NCI-H1417 treated with DMSO at 0.1 percent for 48 hours (cell line): ENCODE measurements around the gene CRYZ.
"Not testable (repeated sequence)": the region's sequence is repeated elsewhere in the genome, so short reads cannot be mapped to it uniquely, and the experiment has no call there.

Experiments
- DNase-seq: peaks from one replicate; lab custom pipeline; 2025; lab: John Stamatoyannopoulos, UW

The CRYZ gene, protein sequence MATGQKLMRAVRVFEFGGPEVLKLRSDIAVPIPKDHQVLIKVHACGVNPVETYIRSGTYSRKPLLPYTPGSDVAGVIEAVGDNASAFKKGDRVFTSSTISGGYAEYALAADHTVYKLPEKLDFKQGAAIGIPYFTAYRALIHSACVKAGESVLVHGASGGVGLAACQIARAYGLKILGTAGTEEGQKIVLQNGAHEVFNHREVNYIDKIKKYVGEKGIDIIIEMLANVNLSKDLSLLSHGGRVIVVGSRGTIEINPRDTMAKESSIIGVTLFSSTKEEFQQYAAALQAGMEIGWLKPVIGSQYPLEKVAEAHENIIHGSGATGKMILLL

DNA sequence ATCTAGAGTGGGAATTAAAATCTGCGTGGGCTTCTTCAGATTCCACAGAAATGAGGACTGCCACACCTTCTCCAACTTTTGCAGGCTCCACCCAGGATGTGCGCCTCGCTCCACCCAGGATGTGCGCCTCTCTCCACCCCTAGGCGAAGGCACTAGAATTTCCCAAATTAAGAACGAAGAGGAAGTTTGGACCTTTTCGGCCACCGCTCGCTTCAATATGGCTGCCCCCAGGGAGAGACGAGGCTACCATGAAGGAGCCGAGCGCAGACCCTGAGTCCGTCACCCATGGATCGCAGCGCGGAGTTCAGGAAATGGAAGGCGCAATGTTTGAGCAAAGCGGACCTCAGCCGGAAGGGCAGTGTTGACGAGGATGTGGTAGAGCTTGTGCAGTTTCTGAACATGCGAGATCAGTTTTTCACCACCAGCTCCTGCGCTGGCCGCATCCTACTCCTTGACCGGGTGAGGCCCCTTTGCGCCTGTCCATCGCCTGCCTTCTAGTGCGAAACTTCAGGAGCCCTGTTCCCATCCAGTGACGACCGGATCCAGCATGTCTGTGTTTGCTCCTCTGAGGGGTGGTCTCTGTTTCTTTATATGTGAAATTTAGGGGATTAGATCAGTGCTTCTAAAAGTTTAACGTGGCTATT, at the start of gene CRYZ, which contains the start of gene TYW3:
Gene CRYZ, minus strand, starts transcription at position 91 of the 644 bp plus-strand sequence. CDS start 8,229 bp downstream, outside the sequence.
Gene TYW3, plus strand, starts transcription at position 193 of the 644 bp plus-strand sequence. Its CDS starts 93 bp downstream, at position 286.
- DNase-seq, result peak; percentile 71

DNA sequence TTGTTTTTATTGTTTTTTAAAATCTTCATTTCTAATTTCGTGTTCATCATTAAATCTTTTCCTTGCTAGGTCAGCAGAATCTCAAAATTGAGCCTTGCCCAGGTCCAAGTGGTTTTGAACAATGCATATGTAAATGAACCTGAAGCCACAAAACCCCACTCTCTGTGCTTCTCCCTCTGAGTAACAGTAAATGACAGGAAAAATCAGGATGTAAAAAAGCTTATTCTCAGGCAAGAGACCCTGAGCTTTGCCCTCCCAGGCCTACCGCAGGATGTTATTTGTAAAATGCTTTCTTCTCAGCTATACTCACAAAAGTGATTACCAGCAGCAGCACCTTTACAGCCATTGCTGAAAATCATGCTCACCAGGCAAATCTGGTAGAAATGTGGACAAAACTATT, 47.7 kb upstream of the CRYZ start:
- DNase-seq, result no peak

DNA sequence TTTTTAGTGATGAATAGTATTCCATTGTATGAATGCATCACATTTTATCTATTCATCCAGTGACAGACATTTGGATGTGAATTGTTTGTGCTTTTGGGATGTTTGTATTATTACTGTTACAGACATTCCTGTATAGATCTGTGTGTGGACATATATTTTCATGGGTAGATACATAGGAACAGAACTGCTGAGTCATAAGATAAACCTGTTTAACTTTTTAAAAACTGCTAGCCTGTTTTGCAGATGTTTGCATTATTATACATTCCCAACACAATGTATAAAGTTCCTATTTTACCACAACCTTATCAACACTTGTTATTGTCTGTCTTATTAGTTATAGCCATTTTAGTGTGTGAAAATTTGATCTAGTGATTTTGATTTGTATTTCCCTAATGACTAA, 46.9 kb upstream of the CRYZ start:
- DNase-seq, result no peak

DNA sequence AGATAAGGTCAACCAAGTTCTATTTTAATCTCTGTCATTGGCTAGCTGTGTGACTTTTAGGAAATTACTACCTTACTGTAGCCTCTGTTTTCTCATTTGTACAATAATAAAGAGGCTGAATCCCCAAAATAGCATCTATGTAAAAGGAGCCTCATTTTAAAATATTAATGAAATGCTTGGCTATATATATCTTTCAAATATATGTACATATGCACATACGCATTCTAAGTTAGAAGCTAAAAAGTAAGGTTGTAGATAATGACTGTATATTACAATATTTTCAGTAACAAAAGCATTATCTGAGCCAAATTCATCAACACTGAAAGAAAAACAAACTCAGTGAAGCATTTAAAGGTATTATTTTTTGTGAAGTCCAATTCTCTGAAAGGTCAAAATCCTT, 44.7 kb upstream of the CRYZ start:
- no peak for DNase-seq

DNA sequence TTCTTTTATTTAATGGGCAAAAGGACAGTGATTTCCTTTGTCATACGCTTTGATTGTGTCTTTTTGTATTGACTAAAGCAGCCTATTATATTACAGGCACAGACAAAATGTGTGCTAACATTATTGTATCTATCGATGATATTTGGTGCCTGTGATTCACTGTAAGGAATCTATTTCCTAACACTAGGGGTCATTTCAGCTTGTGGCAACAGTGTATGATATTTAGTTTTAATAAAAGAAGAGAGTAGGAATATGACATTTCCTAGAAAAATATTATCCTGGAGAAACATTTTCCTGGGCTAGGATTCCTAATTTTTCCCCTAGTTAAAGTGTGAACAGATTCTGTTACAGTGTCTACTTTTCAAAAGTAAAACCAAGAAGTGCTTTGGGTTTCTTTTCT, 42.9 kb upstream of the CRYZ start:
- no peak for DNase-seq

DNA sequence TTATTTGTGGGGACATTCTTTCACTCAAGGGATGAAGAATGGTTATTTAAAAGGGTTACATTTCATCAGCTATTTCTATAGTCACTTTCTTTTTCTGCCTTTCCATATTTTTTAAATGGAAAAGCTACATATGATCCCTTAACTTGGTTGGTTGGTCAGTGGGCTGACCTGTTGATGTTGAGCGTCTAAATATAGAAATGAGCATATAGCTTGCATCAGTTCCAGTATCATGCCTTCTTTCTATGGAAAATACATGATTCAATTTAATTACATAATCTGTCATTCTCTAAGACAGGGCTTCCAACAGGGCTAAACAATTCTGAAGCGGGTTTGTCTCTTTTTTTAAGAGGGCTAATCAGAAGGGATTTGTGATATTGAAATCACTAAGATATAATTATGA, 40.7 kb upstream of the CRYZ start:
- DNase-seq, result peak; percentile 19

DNA sequence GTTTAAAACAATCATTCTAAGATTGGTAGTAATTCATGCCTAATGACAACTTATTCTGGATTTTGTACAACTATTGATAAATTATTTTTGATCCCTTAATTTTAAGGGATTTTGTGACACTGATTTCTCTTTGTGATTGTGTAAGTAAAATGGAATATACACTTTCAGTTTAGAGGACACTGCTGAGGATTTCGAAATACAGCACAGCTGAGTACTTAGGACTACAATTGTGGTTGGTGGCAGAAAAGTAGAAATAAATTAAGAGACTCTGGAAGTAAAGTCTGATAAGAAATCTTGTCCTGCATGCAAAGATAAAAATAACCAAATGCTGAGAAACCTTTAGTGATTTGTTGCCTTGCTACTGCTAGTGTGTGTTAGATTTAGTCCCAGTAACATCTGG, 40.1 kb upstream of the CRYZ start:
- no peak for DNase-seq

DNA sequence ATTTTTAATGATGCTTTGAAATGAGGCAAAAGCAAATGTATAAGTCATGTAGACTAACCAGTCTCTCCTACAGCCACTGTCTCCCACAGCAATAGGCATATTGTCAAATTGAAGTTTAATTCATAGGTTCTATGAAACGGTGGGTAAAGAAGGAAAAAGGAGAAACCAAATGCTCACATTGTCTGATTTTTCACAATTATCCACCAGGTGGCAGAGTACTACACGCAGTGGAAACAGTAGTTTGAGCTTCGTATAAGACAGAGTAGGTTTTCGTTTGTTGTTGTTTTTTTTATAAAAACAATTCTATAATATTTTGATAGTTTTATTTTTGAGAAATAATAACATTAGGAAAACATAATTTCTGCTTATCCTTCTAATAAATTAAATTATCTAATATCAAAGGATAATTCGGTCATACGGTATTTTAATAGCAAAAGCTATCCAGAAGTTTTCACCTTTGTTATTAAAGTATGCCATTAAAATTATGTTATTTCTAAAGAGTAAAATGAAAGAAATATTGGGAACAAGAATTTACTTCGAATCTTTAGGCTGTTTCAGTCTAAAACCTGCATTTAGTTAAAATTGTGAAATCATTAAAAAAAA, 39.2 kb upstream of the CRYZ start:
- peak; percentile 42 for DNase-seq

DNA sequence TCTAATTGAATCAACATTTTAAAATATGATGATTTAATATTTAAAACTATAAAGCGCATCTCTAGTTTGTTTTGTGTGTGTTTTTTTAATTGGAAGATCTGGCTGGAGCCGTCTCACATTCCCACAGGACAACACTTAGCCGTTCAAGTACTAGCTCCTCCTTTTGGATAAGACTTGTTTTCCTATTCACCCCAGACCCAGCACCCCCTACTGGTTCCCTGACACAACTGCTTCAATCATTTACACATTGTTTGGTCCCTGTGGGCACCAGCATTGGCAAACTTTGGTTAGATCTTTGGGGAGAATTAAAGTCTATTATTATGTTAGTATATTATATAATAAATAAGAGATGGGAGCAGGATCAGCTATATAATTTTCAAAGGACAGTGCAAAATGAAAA, 34.6 kb upstream of the CRYZ start:
- DNase-seq, result no peak

DNA sequence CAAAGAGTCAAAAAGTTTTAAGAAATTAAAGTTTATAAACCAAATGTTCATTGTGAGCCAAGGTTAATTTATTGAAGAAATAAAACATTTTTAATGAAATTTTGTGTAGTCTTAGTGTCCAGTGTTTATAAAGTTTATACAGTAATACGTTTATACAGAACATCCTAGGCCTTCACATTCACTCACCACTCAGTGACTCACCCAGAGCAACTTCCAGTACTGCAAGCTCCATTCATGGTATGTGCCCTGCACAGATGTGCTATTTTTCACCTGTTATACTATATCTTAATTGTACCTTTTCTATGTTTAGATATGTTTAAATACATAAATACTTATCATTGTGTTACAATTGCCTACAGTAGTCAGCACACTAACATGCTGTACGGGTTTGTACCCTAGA, 33.7 kb upstream of the CRYZ start:
- DNase-seq, result no peak

DNA sequence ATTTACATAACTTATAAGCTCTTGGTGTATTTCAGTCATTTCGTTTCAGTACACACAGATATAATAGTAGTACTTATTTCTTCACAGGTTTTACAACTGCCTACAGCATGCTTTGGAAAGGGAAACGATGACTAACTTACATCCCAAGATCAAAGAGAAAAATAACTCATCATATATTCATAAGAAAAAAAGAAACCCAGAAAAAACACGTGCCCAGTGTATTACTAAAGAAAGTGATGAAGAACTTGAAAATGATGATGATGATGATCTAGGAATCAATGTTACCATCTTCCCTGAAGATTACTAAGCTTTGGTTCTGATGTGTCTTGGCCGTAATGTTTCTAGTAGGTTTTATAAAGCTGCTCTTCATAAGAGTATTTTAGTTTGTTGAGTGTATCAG, 31.0 kb upstream of the CRYZ start:
- no peak for DNase-seq

DNA sequence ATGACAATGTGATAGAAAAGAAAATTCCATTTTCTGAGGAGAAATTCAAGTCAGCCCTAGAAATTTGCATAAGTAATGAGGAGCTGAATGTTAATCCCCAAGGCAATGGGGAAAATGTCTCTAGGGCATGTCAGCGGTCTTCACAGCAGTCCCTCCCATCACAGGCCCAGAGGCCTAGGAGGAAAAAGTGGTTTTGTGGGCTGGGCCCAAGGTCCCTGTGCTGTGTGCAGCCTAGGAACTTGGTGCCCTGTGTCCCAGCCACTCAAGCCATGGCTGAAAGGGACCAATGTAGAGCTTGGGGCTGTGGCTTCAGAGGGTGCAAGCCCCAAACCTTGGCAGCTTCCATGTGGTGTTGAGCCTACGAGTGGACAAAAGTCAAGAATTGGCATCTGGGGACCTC, 23.8 kb upstream of the CRYZ start:
- DNase-seq, result not testable (repeated sequence)

DNA sequence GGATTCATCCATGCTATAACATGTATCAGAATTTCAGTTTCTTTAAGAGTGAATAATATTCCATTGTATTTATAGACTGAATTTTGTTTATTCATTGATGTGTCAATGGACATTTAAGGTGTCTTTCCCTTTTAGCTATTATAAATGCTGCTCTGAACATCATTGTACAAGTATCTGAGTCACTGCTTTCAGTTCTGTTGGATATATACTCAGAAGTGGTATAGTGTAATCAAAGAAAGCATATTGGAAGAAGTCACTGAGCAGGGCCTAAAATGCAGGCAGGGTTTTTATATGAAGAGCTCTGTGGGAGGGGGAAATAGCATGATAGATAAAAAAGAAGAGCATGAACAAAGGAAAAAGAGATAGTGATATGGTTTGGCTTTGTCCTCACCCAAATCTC, 22.6 kb upstream of the CRYZ start:
- DNase-seq, result no peak

DNA sequence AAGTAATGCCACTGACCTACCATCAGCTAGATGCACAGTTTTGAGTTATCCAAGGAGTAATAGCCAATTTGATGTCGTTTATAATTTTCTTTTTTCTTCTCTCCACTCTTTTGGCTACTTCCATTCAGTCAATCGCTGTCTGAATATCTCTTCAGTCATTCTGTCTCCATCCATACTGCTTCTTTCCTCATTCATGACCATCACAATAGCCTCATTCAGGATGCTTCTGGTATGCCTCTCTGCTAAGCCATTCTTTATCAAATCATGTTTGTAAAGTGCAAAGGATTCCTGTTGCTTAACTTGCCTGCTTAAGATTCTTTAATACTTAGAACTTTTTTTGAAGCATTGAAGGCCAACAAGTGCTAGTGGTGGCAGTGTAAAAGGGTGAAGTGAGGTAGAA, 20.3 kb upstream of the CRYZ start:
- no peak for DNase-seq

DNA sequence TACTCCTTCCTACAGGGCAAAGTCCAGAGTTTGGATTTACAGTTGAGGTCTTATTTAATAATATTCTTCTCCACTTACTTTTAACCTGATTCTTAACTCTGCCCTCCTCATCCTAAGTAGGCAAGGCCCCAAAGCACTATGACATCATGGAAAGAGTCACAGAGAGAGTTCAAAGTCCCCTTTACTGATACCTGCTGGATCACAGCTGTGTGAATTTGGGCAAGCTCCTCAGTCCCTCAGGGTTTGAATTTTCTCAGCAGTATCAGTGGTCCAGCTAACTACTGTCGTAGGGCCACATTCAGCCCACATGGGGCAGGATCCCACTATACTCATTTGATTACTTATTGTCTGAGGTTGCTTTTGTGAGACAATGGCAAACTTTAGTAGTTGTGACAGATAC, 16.1 kb upstream of the CRYZ start:
- no peak for DNase-seq

DNA sequence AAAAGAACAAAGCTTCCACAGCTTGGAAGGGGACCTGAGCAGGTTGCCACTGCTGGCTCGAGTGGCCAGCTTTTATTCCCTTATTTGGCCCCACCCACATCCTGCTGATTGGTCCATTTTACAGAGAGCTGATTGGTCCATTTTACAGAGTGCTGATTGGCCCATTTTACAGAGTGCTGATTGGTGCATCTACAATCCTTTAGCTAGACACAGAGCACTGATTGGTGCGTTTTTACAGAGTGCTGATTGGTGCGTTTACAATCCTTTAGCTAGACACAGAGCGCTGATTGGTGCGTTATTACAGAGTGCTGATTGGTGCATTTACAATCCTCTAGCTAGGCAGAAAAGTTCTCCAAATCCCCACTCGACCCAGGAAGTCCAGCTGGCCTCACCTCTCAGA, 12.4 kb upstream of the CRYZ start:
- not testable (repeated sequence) for DNase-seq

DNA sequence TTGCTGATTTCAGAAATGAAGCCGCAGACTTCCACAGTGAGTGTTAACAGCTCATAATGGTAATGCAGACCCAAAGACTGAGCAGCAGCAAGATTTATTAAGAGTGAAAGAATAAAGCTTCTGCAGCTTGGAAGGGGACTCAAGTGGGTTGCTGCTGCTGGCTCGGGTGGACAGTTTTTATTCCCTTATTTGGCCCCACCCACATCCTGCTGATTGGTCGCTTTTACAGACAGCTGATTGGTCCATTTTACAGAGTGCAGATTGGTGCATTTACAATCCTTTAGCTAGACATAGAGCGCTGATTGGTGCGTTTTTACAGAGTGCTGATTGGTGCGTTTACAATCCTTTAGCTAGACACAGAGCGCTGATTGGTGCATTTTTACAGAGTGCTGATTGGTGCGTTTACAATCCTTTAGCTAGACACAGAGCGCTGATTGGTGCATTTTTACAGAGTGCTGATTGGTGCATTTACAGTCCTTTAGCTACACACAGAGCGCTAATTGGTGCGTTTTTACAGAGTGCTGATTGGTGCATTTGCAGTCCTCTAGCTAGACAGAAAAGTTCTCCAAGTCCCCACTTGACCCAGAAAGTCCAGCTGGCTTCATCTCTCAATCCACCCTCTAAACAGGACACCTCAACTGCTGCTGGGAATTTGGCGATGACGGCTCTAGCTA, 7.6 kb upstream of the CRYZ start:
- DNase-seq, result not testable (repeated sequence)

DNA sequence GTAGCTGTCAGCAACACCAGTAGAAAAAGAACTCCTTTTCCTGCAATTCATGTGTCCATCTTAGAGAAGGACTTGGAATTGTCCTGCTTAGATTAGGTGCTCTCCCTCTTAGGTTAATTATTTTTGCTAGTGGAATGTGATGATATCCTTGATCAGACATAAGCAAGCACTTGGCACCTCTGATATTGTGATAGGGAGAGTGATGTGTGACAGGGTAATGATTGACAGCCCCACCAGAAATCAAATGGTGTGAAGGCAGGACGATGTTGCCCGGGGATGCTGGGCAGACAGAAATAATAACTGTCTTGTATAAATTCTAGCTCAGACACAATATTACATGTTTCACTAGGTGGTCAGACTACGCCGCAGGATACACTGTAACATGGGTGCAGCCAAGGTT, 4.5 kb upstream of the CRYZ start:
- no peak for DNase-seq

DNA sequence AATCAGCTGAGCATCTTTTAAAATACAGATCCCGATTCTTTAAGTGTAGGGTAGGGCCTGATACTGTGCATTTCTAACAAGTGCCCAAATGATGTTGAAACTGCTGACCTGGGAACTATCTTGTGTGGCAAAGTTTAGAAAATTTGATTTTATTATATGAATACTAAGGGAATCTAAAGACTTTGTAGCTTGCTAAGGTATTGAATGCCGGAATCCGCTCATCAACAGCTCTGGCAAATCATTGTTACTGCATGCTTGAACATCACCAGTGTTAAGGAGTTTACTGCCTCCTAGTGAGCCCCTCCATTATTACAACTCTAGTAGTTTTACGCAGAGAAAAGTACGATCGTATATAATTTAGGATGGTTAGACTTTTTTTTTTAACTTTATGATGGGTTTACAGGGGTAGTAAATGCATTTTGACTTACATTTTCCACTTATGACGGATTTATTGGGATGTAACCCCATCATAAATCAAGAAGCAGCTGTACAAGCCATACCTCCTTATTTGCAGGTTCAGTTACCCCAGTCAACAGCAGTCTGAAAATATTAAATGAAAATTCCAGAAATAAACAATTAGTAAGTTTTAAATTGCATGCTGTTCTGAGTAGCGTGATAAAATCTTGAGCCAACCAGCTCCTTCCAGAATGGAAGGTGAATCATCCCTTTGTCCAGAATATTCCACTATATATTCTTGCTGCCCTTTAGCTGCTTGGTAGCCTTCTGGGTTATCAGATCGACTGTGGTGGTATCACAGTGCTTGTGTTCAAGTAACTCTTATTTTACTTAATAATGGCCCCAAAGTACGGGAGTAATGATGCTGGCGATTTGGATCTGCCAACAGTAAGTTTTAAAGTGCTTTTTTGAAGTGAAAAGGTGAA, 994 bp upstream of the CRYZ start:
- DNase-seq, result peak; percentile 58

DNA sequence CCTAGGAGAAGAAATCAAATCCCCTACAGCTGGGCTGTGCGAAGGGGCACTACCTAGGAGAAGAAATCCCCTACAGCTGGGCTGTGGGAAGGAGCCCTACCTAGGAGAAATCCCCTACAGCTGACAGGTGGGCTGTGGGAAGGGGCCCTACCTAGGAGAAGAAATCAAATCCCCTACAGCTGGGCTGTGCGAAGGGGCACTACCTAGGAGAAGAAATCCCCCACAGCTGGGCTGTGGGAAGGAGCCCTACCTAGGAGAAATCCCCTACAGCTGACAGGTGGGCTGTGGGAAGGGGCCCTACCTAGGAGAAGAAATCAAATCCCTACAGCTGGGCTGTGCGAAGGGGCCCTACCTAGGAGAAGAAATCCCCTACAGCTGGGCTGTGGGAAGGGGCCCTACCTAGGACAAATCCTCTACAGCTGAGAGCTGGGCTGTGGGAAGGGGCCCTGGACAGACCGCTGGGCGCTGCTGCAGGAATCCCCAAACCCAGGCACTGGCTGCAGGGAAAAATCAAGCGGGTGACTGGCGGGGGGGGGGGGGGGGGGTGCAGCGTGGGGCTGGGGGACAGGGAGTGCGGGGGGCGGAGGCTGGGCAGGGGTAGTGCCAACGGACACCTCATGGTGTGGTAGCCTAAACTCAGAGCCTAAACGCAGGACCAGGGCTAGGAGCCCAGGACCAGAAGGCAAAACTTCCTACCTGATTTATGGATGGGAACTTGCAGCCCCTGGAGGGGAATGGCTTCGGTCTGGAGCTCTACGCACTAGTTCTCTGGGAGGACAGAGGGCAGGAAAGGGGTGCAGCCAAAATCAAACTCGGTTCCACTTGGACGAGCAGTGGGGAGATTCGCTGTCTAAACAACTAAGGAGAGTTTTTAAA, 541 bp downstream of the CRYZ start:
- not testable (repeated sequence) for DNase-seq
